ENCODE measurements around the gene ANKRD13C. TPM values are rescaled to one million over a fixed set of nuclear protein-coding genes. Genes with fewer than 3 reads are reported as not detected.
"Not testable (repeated sequence)": the region's sequence is repeated elsewhere in the genome, so short reads cannot be mapped to it uniquely, and the experiment has no call there.

ANKRD13C gene
- total and polyA plus RNA-seq, 4 donors = 3.3 to 14.1 (median 8.3) TPM

GRCh38 chr1:70353044-70353443 lies 1.5 kb downstream of the ANKRD13C start:
- peaks cover 0 to 2% (median 0%) of the 10 kb centered on the region in 4 donors for H3K36me3 ChIP-seq (ENCODE audit: control insufficient read depth in 4 of 4, insufficient read depth in 3 of 4, low read depth in 1 of 4, low read length in 3 of 4)
- no peaks in the 10 kb centered on the region for H3K9me3 ChIP-seq (ENCODE audit: control insufficient read depth in 4 of 4, low read length in 3 of 4)
- peaks cover 0 to 12% (median 8%) of the 10 kb centered on the region in 4 donors for H3K4me1 ChIP-seq (ENCODE audit: control insufficient read depth in 4 of 4, insufficient read depth in 4 of 4, low read length in 3 of 4)
- TF ChIP-seq RAD21 (IDR thresholded peaks at IDR 0.05) (no peak), JUND (IDR thresholded peaks at IDR 0.05) (no peak), REST (IDR thresholded peaks at IDR 0.05) (no peak), NR2F2 (IDR thresholded peaks at IDR 0.05) (no peak), HNF4G (IDR thresholded peaks at IDR 0.05) (no peak), ZBTB33 (IDR thresholded peaks at IDR 0.05) (no peak)
- H3K27ac ChIP-seq (ENCODE audit: low read depth in 1 of 2, low read length in 2 of 2) = no peak overlapping the region
- DNase-seq (ENCODE audit: low spot score) = no peak
- peak overlapping the region; percentile 72 to 98 (median 87) for H3K4me3 ChIP-seq (ENCODE audit: low read depth in 1 of 3, low read length in 3 of 3)
- H3K9ac ChIP-seq (ENCODE audit: low read depth in 1 of 2, low read length in 2 of 2) = peak overlapping the region; percentile 84 to 96
- WGBS = 38% methylated on average over 4 of the region's 4 CpGs
- H3K27me3 ChIP-seq (ENCODE audit: control insufficient read depth in 4 of 4, insufficient read depth in 4 of 4, low read length in 3 of 4) = no peaks in the 10 kb centered on the region

- not testable (repeated sequence) for H3K27me3 ChIP-seq (ENCODE audit: control insufficient read depth in 4 of 4, insufficient read depth in 4 of 4, low read length in 3 of 4); DNase-seq (ENCODE audit: low spot score); H3K27ac ChIP-seq (ENCODE audit: low read depth in 1 of 2, low read length in 2 of 2); H3K36me3 ChIP-seq (ENCODE audit: control insufficient read depth in 4 of 4, insufficient read depth in 3 of 4, low read depth in 1 of 4, low read length in 3 of 4); H3K4me3 ChIP-seq (ENCODE audit: low read depth in 1 of 3, low read length in 3 of 3); H3K9ac ChIP-seq (ENCODE audit: low read depth in 1 of 2, low read length in 2 of 2); H3K9me3 ChIP-seq (ENCODE audit: control insufficient read depth in 4 of 4, low read length in 3 of 4)
- peaks cover 0 to 14% (median 7%) of the 10 kb centered on the region in 4 donors for H3K4me1 ChIP-seq (ENCODE audit: control insufficient read depth in 4 of 4, insufficient read depth in 4 of 4, low read length in 3 of 4)
- 97% methylated on average over 4 of the region's 4 CpGs for WGBS
These were observed 4.7 kb downstream of the ANKRD13C start for GRCh38 chr1:70349799-70350198.

- Histone ChIP-seq H3K4me1 (ENCODE audit: control insufficient read depth in 4 of 4, insufficient read depth in 4 of 4, low read length in 3 of 4) (peaks cover 0 to 14% (median 6%) of the 10 kb centered on the region in 4 donors), H3K36me3 (ENCODE audit: control insufficient read depth in 4 of 4, insufficient read depth in 3 of 4, low read depth in 1 of 4, low read length in 3 of 4) (peaks cover 0 to 5% (median 0%) of the 10 kb centered on the region in 4 donors), H3K27me3 (ENCODE audit: control insufficient read depth in 4 of 4, insufficient read depth in 4 of 4, low read length in 3 of 4) (no peaks in the 10 kb centered on the region), H3K27ac (ENCODE audit: low read depth in 1 of 2, low read length in 2 of 2) (no peak overlapping the region), H3K9ac (ENCODE audit: low read depth in 1 of 2, low read length in 2 of 2) (no peak overlapping the region), H3K9me3 (ENCODE audit: control insufficient read depth in 4 of 4, low read length in 3 of 4) (no peaks in the 10 kb centered on the region), H3K4me3 (ENCODE audit: low read depth in 1 of 3, low read length in 3 of 3) (no peak overlapping the region)
- DNase-seq (ENCODE audit: low spot score) = no peak
- 90% methylated on average over 11 of the region's 11 CpGs for WGBS
- TF ChIP-seq FOXA1 (IDR thresholded peaks at IDR 0.05) (no peak), YY1 (IDR thresholded peaks at IDR 0.05) (no peak)
These were observed 5.9 kb downstream of the ANKRD13C start for GRCh38 chr1:70348399-70349165.

GRCh38 chr1:70339644-70340043 lies 14.9 kb downstream of the ANKRD13C start:
- H3K27ac ChIP-seq (ENCODE audit: low read depth in 1 of 2, low read length in 2 of 2); H3K27me3 ChIP-seq (ENCODE audit: control insufficient read depth in 4 of 4, insufficient read depth in 4 of 4, low read length in 3 of 4); H3K36me3 ChIP-seq (ENCODE audit: control insufficient read depth in 4 of 4, insufficient read depth in 3 of 4, low read depth in 1 of 4, low read length in 3 of 4); H3K9ac ChIP-seq (ENCODE audit: low read depth in 1 of 2, low read length in 2 of 2); H3K4me3 ChIP-seq (ENCODE audit: low read depth in 1 of 3, low read length in 3 of 3); DNase-seq (ENCODE audit: low spot score); H3K9me3 ChIP-seq (ENCODE audit: control insufficient read depth in 4 of 4, low read length in 3 of 4); H3K4me1 ChIP-seq (ENCODE audit: control insufficient read depth in 4 of 4, insufficient read depth in 4 of 4, low read length in 3 of 4): not testable (repeated sequence)
- 95% methylated on average over 3 of the region's 3 CpGs for whole genome bisulfite sequencing

All from liver (tissue), 9 donors.